ENCODE data around the gene CREB5.

Gene CREB5

GRCh38 chr7:28871631-28872030 is 459.3 kb downstream of the CREB5 start:
- in situ Hi-C loops (cut with MboI; ENCODE audit: low sequenced_read_pairs), result no loop called here

GRCh38 chr7:28872226-28872625 is 459.9 kb downstream of the CREB5 start:
- in situ Hi-C loops (cut with MboI; ENCODE audit: low sequenced_read_pairs), result no loop called here

- in situ Hi-C loops (cut with MboI; ENCODE audit: low sequenced_read_pairs), result no loop called here
These were observed 461.0 kb downstream of the CREB5 start for GRCh38 chr7:28873365-28873764.

- in situ Hi-C loops (cut with MboI; ENCODE audit: low sequenced_read_pairs), result no loop called here
These were observed 461.7 kb downstream of the CREB5 start for GRCh38 chr7:28874001-28874400.

Measured in HL-60/S4 treated with phorbol 12-myristate 13-acetate at 8.2 ng/mL for 4 days and 3 days (cell line).